Muscle of leg (tissue), 11 donors: ENCODE data around the gene SNRPD3. TPM values are rescaled to one million over a fixed set of nuclear protein-coding genes. Genes with fewer than 3 reads are reported as not detected.
"Not testable (repeated sequence)": the region's sequence is repeated elsewhere in the genome, so short reads cannot be mapped to it uniquely, and the experiment has no call there.

Source experiments
- DNase-seq: peaks from one replicate; pipeline ENCODE4 v3.0.0; 2013
- H3K27ac ChIP-seq: one replicate; pipeline ENCODE4 v1.5.1; 2013; ENCODE audit warnings: mild to moderate bottlenecking, low read length, control low read depth
- H3K27me3 ChIP-seq: one replicate; pipeline ENCODE4 v1.6.1; 2013; ENCODE audit warnings: low read length; ENCODE audit not compliant: control insufficient read depth, insufficient read depth
- H3K36me3 ChIP-seq: one replicate; pipeline ENCODE4 v1.6.1; 2013; ENCODE audit warnings: low read length; ENCODE audit not compliant: control insufficient read depth, insufficient read depth
- H3K4me1 ChIP-seq: one replicate; pipeline ENCODE4 v1.6.1; 2013; ENCODE audit warnings: low read length; ENCODE audit not compliant: control insufficient read depth, insufficient read depth
- H3K4me3 ChIP-seq: one replicate; pipeline ENCODE4 v1.5.1; 2013; ENCODE audit warnings: low read length, control low read depth
- H3K9me3 ChIP-seq: replicated peaks from 2 replicates; pipeline ENCODE4 v1.6.1; 2013; ENCODE audit warnings: low read depth, low read length; ENCODE audit not compliant: control insufficient read depth
- WGBS: methylation state at CpG from one replicate; pipeline ENCODE4 v1.1.5; 2013; ENCODE audit warnings: missing lambda C conversion rate; ENCODE audit not compliant: insufficient coverage; 5-methylcytosine and 5-hydroxymethylcytosine counted together
- polyA plus RNA-seq, 8 donors: library from polyadenylated mRNA; unstranded; fragments of 120-200 nt; gene quantifications; one replicate each; pipeline versions ENCODE4 v1.2.1 to v1.2.3, GENCODE V29; 2013; ENCODE audit warnings: inconsistent platforms in 1 of 8, low replicate concordance in 1 of 8; ENCODE audit not compliant: insufficient read length in 8 of 8, insufficient read depth in 1 of 8
- total RNA-seq: library from RNA; stranded (reverse); fragments of 120-200 nt; gene quantifications from one replicate; pipeline ENCODE4 v1.2.4, GENCODE V29; 2013

Gene SNRPD3
- total and polyA plus RNA-seq, 9 donors, result 102 to 151 (median 120) TPM

- no peaks in the 10 kb centered on the region for H3K36me3 ChIP-seq
- H3K4me1 ChIP-seq, result peaks cover 11% of the 10 kb centered on the region
- H3K27ac ChIP-seq, result no peak overlapping the region
- WGBS, result 96% methylated on average over 4 of the region's 4 CpGs
- H3K9me3 ChIP-seq, result no peaks in the 10 kb centered on the region
- no peaks in the 10 kb centered on the region for H3K27me3 ChIP-seq
- no peak for DNase-seq
- no peak overlapping the region for H3K4me3 ChIP-seq
These were observed 40.1 kb downstream of the SNRPD3 start for GRCh38 chr22:24595863-24596262.

DNA sequence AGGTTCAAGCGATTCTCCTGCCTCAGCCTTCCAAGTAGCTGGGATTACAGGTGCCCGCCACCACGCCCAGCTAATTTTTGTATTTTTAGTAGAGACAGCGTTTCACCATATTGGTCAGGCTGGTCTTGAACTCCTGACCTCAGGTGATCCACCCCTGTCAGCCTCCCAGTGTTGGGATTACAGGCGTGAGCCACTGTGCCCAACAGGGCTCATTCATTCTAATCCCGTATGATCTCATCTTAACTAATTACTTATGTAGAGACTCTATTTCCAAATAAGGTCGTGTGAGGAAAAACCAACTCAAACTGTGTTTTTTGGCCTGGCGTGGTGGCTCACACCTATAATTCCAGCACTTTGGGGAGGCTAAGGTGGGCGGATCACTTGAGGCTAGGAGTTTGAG is 41.3 kb downstream of the SNRPD3 start:
- H3K9me3 ChIP-seq, H3K36me3 ChIP-seq, DNase-seq, H3K27me3 ChIP-seq, H3K27ac ChIP-seq, H3K4me3 ChIP-seq: not testable (repeated sequence)
- 76% methylated on average over 2 of the region's 9 CpGs for whole genome bisulfite sequencing
- peaks cover 12% of the 10 kb centered on the region for H3K4me1 ChIP-seq

- Histone ChIP-seq H3K9me3 (no peaks in the 10 kb centered on the region), H3K36me3 (no peaks in the 10 kb centered on the region), H3K4me3 (no peak overlapping the region), H3K27ac (no peak overlapping the region), H3K4me1 (peaks cover 4% of the 10 kb centered on the region), H3K27me3 (no peaks in the 10 kb centered on the region)
- no peak for DNase-seq
- WGBS, result 70% methylated on average over 8 of the region's 8 CpGs
These were observed 43.7 kb downstream of the SNRPD3 start for GRCh38 chr22:24599514-24599913.

- not testable (repeated sequence) for H3K27ac ChIP-seq, H3K4me1 ChIP-seq, H3K9me3 ChIP-seq, DNase-seq, H3K27me3 ChIP-seq, H3K4me3 ChIP-seq, H3K36me3 ChIP-seq
- no CpG with 5 or more reads among the region's 3 CpGs for WGBS
These were observed 44.3 kb downstream of the SNRPD3 start for GRCh38 chr22:24599958-24600715.

- no peaks in the 10 kb centered on the region for H3K36me3 ChIP-seq
- H3K27ac ChIP-seq, result no peak overlapping the region
- H3K4me1 ChIP-seq, result peaks cover 4% of the 10 kb centered on the region
- no peak overlapping the region for H3K4me3 ChIP-seq
- H3K27me3 ChIP-seq, result no peaks in the 10 kb centered on the region
- no peaks in the 10 kb centered on the region for H3K9me3 ChIP-seq
- DNase-seq, result no peak
- 76% methylated on average over 8 of the region's 12 CpGs for WGBS
These were observed 45.7 kb downstream of the SNRPD3 start for GRCh38 chr22:24601217-24602104.

- not testable (repeated sequence) for H3K27me3 ChIP-seq, DNase-seq, H3K9me3 ChIP-seq, H3K36me3 ChIP-seq, H3K4me1 ChIP-seq, H3K27ac ChIP-seq, H3K4me3 ChIP-seq
- 84% methylated on average over 5 of the region's 11 CpGs for WGBS
These were observed 46.4 kb downstream of the SNRPD3 start for GRCh38 chr22:24602105-24602749.

- not testable (repeated sequence) for H3K4me1 ChIP-seq, H3K9me3 ChIP-seq, DNase-seq, H3K36me3 ChIP-seq, H3K27me3 ChIP-seq, H3K4me3 ChIP-seq, H3K27ac ChIP-seq
- WGBS, result 41% methylated on average over 6 of the region's 22 CpGs
These were observed 47.3 kb downstream of the SNRPD3 start, which contains the start of gene GGT1 for GRCh38 chr22:24602847-24603769. TSS of gene GGT1 (plus strand) at chr22:24603193. CDS start at chr22:24611082, 7,889 bp downstream.

DNA sequence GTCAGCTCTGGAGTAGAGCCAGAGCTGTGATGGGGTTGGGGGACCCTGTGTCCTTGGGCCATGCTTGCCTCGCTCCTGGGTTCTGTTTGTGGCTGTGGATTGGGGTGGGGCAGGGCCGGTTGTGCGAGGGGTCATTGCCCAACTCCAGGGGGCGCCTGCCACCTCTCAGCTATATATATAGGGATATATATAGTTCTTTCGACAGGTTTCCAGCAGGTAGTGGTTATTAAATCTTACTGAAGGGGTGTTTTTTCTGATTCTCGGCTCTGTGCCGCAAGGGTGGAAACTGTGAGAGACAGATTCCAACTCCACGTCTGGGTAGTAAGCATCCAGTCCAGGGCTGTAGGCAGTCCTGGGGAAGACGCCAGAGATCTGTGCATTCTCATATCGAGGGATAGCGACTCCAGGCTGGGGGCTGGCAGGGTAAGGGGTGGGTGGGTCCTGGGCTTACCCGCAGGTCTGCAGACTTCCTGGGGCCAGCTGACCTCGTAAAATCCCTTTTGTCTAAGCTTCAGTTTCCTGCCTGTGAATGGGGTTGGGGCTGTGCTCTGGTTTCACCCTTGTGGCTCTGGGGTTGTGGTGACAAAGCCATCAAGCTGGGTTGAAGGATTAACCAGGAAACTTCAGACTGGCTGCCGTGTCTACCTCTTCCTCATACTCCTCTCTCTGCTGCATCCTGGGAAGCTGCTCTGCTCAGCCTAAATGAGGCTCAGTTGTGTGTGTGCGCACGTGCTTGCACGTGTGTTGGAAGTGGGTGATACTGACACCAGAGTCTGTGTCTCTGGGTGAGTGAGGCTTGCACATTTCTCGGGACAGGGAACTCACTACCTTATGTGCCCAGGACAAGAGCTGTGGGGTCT is 48.2 kb downstream of the SNRPD3 start:
- WGBS, result 9% methylated on average over 4 of the region's 18 CpGs
- not testable (repeated sequence) for H3K4me3 ChIP-seq, H3K27me3 ChIP-seq

GRCh38 chr22:24606340-24606739 is 50.5 kb downstream of the SNRPD3 start:
- not testable (repeated sequence) for DNase-seq, H3K4me1 ChIP-seq, H3K36me3 ChIP-seq, H3K27ac ChIP-seq, H3K4me3 ChIP-seq, H3K9me3 ChIP-seq, H3K27me3 ChIP-seq
- WGBS, result 78% methylated on average over 1 of the region's 2 CpGs

More for the DNA sequence above, 48.2 kb downstream of the SNRPD3 start:
- H3K9me3 ChIP-seq, H3K27ac ChIP-seq, DNase-seq, H3K4me1 ChIP-seq, H3K36me3 ChIP-seq: not testable (repeated sequence)
